Measurements from ENCODE around the gene SLC22A13.

Gene SLC22A13

GRCh38 chr3:38270606-38271005 lies 5.0 kb downstream of the SLC22A13 start:
- no peak overlapping the region for H3K4me3 ChIP-seq (ENCODE audit: low read depth, low read length)
- DNase-seq (ENCODE audit: low read depth) = no peak
- TF ChIP-seq CTCF (IDR thresholded peaks at IDR 0.05; ENCODE audit: insufficient read depth, low read depth, low read length, missing control alignments) = no peak

DNA sequence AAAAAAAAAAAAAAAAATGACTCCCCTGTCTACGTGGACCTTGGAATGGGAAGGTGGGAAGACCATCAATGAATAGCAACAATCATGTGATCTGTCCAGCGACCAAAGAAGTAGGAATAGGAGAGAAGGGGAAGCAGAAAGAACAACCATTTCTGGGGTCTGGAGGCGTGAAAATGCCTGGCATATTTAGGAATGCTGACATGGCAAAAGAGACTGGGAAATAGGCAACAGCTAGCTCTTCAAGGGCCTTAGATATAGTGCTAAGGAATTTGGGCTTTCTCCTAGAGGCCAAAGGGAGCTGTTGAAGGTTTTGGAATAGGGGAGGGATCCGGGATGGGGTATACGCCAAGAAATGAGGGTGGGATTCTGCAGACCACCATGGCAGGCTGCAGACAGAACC lies 5.9 kb downstream of the SLC22A13 start:
- no peak overlapping the region for H3K4me3 ChIP-seq (ENCODE audit: low read depth, low read length)
- no peak for DNase-seq (ENCODE audit: low read depth)
- no peak for TF ChIP-seq CTCF (IDR thresholded peaks at IDR 0.05; ENCODE audit: insufficient read depth, low read depth, low read length, missing control alignments)

GRCh38 chr3:38274864-38275649 lies 9.4 kb downstream of the SLC22A13 start:
- TF ChIP-seq CTCF (IDR thresholded peaks at IDR 0.05; ENCODE audit: insufficient read depth, low read depth, low read length, missing control alignments) = no peak
- H3K4me3 ChIP-seq (ENCODE audit: low read depth, low read length) = no peak overlapping the region
- DNase-seq (ENCODE audit: low read depth) = no peak

GRCh38 chr3:38275658-38276057 lies 10.0 kb downstream of the SLC22A13 start:
- no peak for TF ChIP-seq CTCF (IDR thresholded peaks at IDR 0.05; ENCODE audit: insufficient read depth, low read depth, low read length, missing control alignments)
- no peak overlapping the region for H3K4me3 ChIP-seq (ENCODE audit: low read depth, low read length)
- no peak for DNase-seq (ENCODE audit: low read depth)

GRCh38 chr3:38276081-38276916 lies 10.7 kb downstream of the SLC22A13 start:
- DNase-seq (ENCODE audit: low read depth) = no peak
- no peak for TF ChIP-seq CTCF (IDR thresholded peaks at IDR 0.05; ENCODE audit: insufficient read depth, low read depth, low read length, missing control alignments)
- H3K4me3 ChIP-seq (ENCODE audit: low read depth, low read length) = no peak overlapping the region

DNA sequence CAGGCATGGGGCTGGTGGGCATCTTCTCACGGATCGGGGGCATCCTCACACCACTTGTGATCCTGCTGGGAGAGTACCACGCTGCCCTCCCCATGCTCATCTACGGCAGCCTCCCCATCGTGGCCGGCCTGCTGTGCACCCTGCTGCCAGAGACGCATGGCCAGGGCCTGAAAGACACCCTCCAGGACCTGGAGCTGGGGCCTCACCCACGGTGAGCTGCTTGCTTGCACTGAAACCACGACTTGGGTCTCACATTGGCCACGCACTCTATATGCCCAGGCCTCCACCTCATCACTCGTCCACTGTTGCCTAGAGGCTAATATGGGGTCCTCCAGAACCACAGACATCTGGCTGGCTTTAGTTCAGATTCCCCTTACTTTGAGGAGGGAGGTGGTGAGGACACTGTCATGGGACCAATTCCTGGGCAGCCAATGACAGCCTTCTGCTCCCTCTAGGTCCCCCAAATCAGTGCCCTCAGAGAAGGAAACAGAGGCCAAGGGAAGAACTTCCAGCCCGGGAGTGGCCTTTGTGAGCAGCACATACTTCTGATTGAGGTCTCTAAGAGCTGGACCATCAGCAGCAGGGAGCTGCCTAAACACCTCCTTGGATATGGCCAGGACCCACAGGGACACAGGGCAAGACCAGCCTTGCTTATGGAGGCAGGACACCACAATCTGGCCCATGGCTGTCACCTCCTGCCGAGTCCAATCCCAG lies 11.5 kb downstream of the SLC22A13 start:
- no peak for TF ChIP-seq CTCF (IDR thresholded peaks at IDR 0.05; ENCODE audit: insufficient read depth, low read depth, low read length, missing control alignments)
- no peak for DNase-seq (ENCODE audit: low read depth)
- no peak overlapping the region for H3K4me3 ChIP-seq (ENCODE audit: low read depth, low read length)

Measured in GM12865 (cell line).